ENCODE results near the gene COL13A1.

COL13A1 gene

GRCh38 chr10:69902835-69903535, 101.3 kb downstream of the COL13A1 start:
- Histone ChIP-seq H3K4me1 (ENCODE audit: insufficient read depth, low read length, severe bottlenecking) (no peaks in the 10 kb centered on the region), H3K27ac (ENCODE audit: low read depth, low read length, poor library complexity, severe bottlenecking) (no peak overlapping the region), H3K9me2 (ENCODE audit: low read depth, low read length) (no peaks in the 10 kb centered on the region), H3K4me2 (ENCODE audit: low read length) (no peak overlapping the region), H3K27me3 (ENCODE audit: insufficient read depth, low read length) (peaks cover 4% of the 10 kb centered on the region; the same call in 1 of the 2 replicates), H2AFZ (ENCODE audit: low read length) (no peak overlapping the region), H4K20me1 (ENCODE audit: insufficient read depth, low read length) (no peaks in the 10 kb centered on the region), H3K9me3 (ENCODE audit: low read length) (no peaks in the 10 kb centered on the region), H3K4me3 (ENCODE audit: low read depth, low read length, poor library complexity, severe bottlenecking) (no peak overlapping the region), H3F3A (ENCODE audit: insufficient read depth, low read length) (no peaks in the 10 kb centered on the region), H3K36me3 (ENCODE audit: insufficient read depth, low read length) (no peaks in the 10 kb centered on the region), H3K9ac (ENCODE audit: low read length) (no peak overlapping the region), H3K79me2 (ENCODE audit: insufficient read depth, low read length) (no peaks in the 10 kb centered on the region)
- TF ChIP-seq CTCF (IDR thresholded peaks at IDR 0.05; ENCODE audit: low read length) (no peak), EZH2 (IDR thresholded peaks at IDR 0.05; ENCODE audit: borderline replicate concordance, low read length) (no peak)

- Histone ChIP-seq H3K9me2 (ENCODE audit: low read depth, low read length) (no peaks in the 10 kb centered on the region), H3K27ac (ENCODE audit: low read depth, low read length, poor library complexity, severe bottlenecking) (no peak overlapping the region), H3K79me2 (ENCODE audit: insufficient read depth, low read length) (no peaks in the 10 kb centered on the region), H3K4me3 (ENCODE audit: low read depth, low read length, poor library complexity, severe bottlenecking) (no peak overlapping the region), H3K4me1 (ENCODE audit: insufficient read depth, low read length, severe bottlenecking) (no peaks in the 10 kb centered on the region), H3K27me3 (ENCODE audit: insufficient read depth, low read length) (peaks cover 4% of the 10 kb centered on the region; the same call in 1 of the 2 replicates), H3K9me3 (ENCODE audit: low read length) (no peaks in the 10 kb centered on the region), H3K4me2 (ENCODE audit: low read length) (no peak overlapping the region), H3K9ac (ENCODE audit: low read length) (no peak overlapping the region), H4K20me1 (ENCODE audit: insufficient read depth, low read length) (no peaks in the 10 kb centered on the region), H2AFZ (ENCODE audit: low read length) (no peak overlapping the region), H3K36me3 (ENCODE audit: insufficient read depth, low read length) (no peaks in the 10 kb centered on the region), H3F3A (ENCODE audit: insufficient read depth, low read length) (no peaks in the 10 kb centered on the region)
- TF ChIP-seq EZH2 (IDR thresholded peaks at IDR 0.05; ENCODE audit: borderline replicate concordance, low read length), result no peak
- no peak for TF ChIP-seq CTCF (IDR thresholded peaks at IDR 0.05; ENCODE audit: low read length)
These were observed 102.8 kb downstream of the COL13A1 start for GRCh38 chr10:69904533-69904932.

GRCh38 chr10:69906425-69906824, 104.7 kb downstream of the COL13A1 start:
- H3K9ac ChIP-seq (ENCODE audit: low read length), result no peak overlapping the region
- H3K4me1 ChIP-seq (ENCODE audit: insufficient read depth, low read length, severe bottlenecking), result no peaks in the 10 kb centered on the region

More at GRCh38 chr10:69906425-69906824, 104.7 kb downstream of the COL13A1 start:
- Histone ChIP-seq H3K27ac (ENCODE audit: low read depth, low read length, poor library complexity, severe bottlenecking) (no peak overlapping the region), H3K4me3 (ENCODE audit: low read depth, low read length, poor library complexity, severe bottlenecking) (no peak overlapping the region), H4K20me1 (ENCODE audit: insufficient read depth, low read length) (no peaks in the 10 kb centered on the region), H2AFZ (ENCODE audit: low read length) (no peak overlapping the region), H3K36me3 (ENCODE audit: insufficient read depth, low read length) (no peaks in the 10 kb centered on the region), H3K9me3 (ENCODE audit: low read length) (no peaks in the 10 kb centered on the region), H3K9me2 (ENCODE audit: low read depth, low read length) (no peaks in the 10 kb centered on the region), H3K4me2 (ENCODE audit: low read length) (no peak overlapping the region), H3K27me3 (ENCODE audit: insufficient read depth, low read length) (peaks cover 6% of the 10 kb centered on the region; the same call in 1 of the 2 replicates), H3K79me2 (ENCODE audit: insufficient read depth, low read length) (no peaks in the 10 kb centered on the region), H3F3A (ENCODE audit: insufficient read depth, low read length) (no peaks in the 10 kb centered on the region)
- TF ChIP-seq EZH2 (IDR thresholded peaks at IDR 0.05; ENCODE audit: borderline replicate concordance, low read length), result no peak
- TF ChIP-seq CTCF (IDR thresholded peaks at IDR 0.05; ENCODE audit: low read length), result no peak
